ENCODE measurements around the gene USF2.

DNA sequence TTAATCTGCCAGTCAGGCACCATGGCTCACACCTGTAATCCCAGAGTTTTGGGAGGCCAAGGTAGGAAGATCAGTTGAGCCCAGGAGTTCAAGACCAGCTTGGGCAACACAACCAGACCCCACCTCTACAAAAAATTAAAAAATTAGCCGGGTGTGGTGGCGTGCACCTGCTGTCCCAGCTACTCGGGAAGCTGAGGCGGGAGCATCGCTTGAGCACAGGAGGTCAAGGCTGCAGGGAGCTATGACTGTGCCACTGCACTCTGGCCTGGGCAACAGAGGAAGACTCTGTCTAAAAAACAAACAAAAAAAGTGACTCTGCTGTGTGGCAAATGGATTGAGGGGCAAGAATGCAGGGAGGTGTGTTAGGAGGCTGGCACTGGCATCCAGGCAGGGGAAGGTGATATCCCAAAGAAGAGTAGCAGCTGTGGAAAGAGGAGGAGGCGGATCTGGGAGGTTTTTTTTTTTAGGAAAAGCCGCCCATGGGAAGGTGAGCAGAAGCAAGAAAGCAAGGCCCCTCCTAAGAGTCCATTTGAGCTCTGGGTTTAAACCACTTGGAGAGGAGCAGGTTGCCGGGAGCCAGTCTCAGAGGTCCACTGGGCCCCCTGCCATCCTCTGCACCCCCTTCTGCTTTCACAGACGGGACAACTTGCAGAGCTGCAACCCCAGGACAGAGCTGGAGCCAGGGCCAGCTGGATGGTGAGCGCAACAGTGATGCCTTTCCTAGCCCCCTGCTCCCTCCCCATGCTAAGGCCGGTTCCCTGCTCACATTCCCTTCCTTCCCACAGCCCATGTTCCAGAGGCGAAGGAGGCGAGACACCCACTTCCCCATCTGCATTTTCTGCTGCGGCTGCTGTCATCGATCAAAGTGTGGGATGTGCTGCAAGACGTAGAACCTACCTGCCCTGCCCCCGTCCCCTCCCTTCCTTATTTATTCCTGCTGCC lies 15.7 kb downstream of the USF2 start:
- TF ChIP-seq BHLHE40 (IDR thresholded peaks at IDR 0.05; ENCODE audit: low read depth, low read length) = no peak
- TF ChIP-seq RCOR1 (IDR thresholded peaks at IDR 0.05; ENCODE audit: insufficient replicate concordance, low read length) = no peak
- no peak for TF ChIP-seq USF2 (IDR thresholded peaks at IDR 0.05; ENCODE audit: low read depth, low read length)
- TF ChIP-seq CTCF (conservative IDR thresholded peaks at IDR 0.05; ENCODE audit: low read depth, low read length) = no peak
- no peak for TF ChIP-seq SMC3 (IDR thresholded peaks at IDR 0.05; ENCODE audit: low read depth, low read length)

Measured in IMR-90 (cell line).